ENCODE results near the gene NPPA.

Gene NPPA

DNA sequence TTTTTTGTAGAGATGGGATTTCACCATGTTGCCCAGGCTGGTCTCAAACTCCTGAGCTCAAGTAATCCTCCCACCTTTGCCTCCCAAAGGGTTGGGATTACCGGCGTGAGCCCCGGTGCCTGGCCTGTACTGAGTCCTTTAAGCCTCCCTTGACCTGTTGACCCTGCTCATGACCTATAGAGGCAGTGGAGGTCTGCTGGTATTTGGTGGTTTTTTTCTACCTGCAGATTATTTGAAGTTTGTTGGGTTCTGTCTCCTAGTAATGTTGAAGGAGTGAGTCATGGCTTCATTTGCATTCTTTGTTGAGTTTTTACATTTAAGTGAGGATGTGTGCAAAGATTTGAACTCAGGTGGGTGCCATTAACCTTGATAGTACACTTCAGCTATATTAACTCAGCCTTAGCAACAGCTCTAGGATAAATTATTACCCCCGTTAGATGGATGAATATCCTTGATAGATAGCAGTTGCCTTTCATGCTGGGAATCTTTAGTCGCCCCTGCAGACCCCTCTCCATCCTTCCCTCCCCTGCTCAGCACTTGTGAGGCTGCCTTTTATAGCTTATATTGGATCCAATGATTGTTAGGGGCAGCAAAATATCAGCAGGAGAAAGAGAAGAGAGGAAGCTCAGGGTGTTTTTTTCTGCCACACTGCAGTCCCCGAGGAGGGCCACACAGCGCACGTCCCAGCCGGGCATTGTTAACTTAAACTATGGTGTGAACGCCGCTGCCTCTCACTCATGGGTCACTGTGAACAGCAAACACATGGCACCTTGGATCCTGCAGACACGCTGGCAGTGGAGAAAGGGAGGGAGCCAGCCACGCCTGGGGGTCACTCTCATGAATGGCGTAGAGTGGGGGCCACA is 26.0 kb upstream of the NPPA start:
- DNase-seq, result no peak

DNA sequence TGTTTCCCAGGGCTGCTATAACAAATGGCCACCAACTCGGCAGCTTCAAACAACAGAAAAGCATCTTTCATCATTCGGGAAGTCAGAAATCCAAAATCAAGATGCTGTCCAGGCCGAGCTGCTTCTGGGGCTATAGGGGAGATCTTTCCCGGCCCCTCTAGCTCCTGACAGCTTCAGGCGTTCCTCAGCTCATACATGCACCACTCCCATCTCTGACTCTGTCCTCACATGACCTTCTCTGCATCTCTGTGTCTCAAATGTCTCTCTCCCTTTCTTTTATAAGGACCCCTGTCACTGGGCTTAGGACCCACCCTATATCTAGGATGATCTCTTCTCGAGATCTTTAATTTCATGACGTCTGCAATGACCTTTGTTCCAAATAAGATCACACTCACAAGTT is 25.0 kb upstream of the NPPA start:
- no peak for DNase-seq

DNA sequence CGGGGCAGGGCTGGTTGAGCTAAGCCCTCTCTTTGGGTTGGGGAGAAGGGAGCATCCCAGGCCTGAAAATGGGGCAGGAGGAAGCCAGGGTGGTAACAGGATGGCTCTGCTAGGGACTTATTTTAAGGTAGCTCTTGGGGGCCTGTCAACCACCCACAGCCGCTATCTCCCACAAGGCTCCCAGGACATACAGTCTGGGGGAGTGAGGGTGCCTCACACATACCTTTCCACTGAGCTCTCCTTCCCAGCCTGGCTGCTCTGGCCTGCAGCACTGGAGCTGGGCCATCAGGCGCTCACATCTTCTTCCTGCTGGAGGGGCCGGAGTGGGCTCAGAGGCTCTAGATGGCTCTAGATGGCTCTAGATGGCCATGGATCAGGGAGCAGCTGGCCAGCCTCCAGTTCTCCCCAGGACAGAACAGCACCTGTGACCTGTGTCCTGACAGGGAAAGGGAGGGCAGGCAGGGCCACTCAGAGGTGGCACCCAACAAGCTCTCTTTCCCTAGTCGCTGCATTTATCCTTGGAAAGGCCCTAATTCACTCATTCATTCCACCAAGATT is 22.1 kb upstream of the NPPA start:
- DNase-seq, result no peak

- no peak for DNase-seq
Measured at GRCh38 chr1:11869104-11869503, 21.5 kb upstream of the NPPA start.

DNA sequence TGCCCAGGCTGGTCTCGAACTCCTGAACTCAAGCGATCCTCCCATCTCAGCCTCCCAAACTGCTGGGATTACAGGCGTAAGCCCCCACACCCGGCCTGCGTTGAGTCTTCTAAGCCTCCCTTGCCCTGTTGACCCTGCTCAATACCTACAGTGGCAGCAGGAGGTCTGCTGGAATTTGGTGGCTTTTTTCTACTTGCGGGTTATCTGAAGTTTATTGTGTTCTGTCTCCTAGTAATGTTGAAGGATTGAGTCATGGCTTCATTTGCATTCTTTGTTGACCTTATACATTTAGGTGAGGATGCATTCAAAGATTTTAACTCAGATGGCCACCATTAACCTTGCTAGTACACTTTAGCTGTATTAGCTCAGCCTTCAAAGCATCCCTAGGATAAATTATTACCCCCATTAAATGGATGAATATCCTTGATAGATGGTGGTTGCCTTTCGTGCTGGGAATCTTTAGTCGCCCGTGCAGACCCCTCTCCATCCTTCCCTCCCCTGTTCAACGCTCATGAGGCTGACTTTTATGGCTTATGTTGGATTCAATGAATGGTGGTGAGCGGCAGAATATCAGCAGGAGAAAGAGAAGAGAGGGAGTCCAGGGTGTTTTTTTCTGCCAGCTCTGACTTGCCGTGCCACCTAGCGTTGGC is 20.9 kb upstream of the NPPA start:
- DNase-seq, result no peak

DNA sequence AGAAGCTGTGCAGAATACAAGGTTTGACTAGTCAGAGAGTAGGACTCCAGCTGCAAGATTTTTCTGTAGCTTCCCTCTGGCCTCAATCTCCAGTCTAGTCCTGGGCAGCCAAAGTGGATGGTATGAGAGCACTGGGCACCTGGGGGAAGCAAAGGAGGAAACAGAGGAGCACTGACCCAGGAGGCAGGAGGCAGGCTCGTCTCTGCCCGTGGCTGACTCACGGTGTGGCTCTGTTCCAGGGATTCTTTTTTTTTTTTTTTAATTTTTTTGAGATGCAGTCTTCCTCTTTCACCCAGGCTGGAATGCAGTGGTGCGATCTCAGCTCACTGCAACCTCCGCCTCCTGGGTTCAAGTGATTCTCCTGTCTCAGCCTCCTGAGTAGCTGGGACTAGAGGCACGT is 15.3 kb upstream of the NPPA start:
- no peak for DNase-seq

DNA sequence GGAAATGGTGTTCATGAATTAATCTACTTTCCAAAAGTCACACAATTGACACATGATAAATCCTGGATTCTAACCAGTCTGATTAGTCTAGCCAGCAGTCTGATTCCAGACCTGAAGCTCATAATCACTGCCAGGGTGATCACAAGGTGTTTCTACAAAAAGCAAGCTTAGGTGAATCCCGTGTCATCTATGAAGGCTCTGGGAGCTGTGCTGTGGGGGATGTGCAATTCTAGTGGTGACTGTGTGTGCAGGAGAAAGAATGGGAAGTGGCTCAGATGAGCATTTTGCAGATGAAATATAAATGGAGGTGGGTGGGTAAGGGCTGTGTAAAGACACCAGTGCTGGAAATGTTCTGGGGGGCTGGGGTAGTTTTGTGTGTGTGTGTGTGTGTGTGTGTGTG is 13.0 kb upstream of the NPPA start:
- DNase-seq, result no peak

DNA sequence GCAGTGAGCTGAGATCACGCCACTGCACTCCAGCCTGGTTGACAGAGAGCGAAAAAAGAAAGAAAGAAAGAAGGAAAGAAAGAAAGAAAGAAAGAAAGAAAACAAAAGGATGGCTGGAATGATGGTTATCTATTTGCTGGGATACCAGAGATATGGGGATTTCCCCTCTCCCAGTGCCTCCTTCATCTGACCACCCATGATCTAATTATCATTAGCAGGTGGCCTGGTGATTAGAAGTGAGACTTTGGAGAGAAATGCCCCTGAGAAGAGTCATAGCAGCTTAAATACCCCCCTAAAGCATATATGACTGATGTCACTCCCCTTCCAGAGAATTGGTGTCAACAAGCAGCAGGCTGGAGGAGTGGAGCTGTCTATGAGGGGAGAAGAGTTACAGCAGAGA is 12.5 kb upstream of the NPPA start:
- no peak for DNase-seq

DNA sequence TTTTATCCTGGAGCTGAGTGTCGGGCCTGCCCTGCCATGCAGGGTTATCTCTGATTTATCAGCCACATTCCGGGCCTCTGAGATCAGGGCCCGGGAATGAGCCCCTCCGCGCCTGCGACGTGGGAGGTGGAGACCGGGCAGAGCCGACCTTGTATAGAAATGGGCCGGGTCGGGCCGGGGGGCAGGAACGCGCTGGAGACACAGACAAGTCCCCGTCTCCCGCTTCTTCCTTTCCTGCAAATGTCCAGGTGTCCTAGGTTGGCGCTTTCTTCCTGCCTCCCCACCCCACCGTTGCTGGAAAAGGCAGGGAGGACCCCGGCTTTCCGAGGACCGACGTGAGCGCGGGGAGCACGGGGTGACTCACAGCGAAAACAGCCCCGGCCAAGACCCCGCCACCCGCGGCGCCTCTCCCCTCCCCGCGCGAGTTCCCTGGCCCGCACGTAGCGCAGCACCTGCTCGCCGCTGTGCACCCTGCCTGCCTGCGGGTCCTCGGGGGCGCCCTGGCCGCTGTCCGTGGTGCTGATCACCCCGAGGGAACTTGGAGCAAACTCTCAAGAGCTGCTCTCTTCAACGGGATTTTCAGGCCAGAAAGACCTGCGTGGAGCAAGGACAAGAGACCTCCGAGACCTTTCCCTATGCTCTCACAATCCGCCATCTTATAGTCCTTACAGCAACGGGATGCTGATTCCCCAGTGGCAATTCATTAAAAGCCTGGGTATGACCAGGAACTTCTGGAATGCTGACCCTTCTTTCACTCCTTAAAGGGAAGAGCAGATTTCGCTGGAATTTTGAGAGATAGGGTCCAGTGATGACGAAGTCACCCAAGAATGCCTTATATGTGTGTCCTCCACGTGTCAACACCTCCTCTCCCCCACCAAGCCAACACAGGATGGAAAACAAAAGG is 11.6 kb upstream of the NPPA start:
- DNase-seq, result peak; percentile 84

DNA sequence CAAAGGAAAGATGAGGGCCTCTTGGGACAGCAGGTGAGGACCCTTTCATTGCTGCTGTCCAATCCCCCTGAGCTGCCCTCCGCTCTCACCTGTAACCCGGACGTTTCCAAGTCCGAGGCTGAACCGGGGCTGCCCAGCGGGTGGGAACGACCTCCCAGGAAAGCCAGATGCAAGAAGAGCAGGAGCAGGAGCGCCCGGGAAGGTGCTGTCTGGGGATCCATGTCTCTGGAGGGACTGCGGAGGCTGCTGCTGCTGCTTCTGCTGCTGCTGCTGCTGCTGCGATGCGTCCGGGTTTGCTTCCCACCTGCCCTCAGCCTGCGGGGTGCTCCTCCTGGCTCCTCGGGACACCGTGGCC is 11.0 kb upstream of the NPPA start, which contains the start of gene NPPB:
Gene NPPB (minus strand): TSS at position 333 of the 355 bp plus-strand sequence. CDS start 112 bp downstream, at position 221.
- DNase-seq, result no peak

GRCh38 chr1:11858158-11858557 is 10.6 kb upstream of the NPPA start:
- DNase-seq, result no peak

GRCh38 chr1:11857164-11857851 is 9.7 kb upstream of the NPPA start:
- DNase-seq, result no peak

- DNase-seq, result no peak
Measured at GRCh38 chr1:11856698-11857097, 9.1 kb upstream of the NPPA start.

DNA sequence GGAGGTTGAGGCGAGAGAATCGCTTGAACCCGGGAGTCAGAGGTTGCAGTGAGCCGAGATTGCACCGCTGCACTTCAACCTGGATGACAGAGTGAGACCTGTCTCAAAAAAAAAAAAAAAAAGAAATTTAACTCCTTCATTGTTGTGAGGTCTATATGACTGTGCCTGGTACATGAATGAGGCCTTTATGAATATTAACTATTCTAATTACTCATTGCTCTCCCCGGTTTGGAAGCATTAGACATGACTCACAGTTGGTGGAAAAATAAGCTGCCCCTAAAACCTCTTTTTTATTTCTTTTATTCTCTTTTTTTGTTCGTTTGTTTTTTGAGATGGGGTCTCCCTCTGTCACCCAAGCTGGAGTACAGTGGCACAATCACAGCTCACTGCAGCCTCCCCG is 7.8 kb upstream of the NPPA start:
- DNase-seq, result no peak

GRCh38 chr1:11854519-11854918 is 6.9 kb upstream of the NPPA start:
- no peak for DNase-seq

DNA sequence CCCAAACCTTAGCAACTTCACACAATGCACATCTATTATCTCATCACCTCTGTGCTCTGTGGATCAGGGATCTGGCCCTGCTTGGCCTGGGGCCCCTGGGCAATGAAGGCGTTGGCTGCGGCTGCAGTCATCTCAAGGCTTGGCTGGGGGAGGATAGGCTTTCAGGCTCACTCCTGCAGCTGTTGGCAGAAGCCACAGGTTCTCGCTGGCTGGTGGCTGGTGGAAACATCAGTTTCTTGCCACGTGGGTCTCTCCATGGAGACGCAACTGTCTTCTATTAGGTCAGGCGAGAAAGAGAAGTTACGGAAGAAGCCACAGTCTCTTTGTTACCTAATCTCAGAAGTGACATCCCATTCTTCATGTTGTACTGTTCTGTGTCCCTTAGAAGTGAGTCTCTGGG is 3.6 kb upstream of the NPPA start:
- DNase-seq, result no peak

DNA sequence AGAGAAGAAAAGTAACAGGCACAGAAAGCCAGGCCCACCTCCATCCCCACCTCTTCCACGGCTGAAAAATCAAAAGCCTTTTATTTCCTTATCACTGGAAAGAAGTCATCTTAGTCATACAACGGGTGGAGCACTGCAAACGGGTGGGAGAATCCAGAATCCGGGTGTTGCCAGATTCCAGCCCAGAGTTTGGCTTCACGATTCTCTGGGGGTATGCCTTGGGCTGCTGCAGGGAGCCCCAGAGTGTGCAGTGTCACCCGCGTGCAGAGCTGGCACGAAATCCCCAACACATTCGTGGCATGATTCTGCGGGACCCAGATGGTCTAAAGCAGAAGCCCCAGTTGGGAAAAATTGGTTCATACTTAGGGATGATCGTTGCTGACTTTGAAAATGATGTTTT is 2.6 kb upstream of the NPPA start:
- no peak for DNase-seq

DNA sequence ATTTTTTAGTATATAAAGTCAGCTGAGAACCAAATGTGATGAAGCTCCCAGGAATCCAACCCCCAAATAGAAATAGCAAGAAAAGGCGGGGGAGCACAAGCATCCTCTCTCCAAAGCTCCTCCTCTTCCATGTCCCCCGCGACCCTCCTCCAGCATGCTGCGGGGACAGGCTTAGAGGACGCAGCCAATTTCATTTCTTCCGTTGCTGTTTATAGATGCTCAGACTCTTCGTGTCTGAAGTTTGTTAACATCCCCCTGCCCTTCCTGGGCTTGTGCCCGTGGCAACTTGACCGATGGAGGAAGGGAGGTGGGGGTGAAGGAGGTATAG is 754 bp upstream of the NPPA start:
- no peak for DNase-seq

DNA sequence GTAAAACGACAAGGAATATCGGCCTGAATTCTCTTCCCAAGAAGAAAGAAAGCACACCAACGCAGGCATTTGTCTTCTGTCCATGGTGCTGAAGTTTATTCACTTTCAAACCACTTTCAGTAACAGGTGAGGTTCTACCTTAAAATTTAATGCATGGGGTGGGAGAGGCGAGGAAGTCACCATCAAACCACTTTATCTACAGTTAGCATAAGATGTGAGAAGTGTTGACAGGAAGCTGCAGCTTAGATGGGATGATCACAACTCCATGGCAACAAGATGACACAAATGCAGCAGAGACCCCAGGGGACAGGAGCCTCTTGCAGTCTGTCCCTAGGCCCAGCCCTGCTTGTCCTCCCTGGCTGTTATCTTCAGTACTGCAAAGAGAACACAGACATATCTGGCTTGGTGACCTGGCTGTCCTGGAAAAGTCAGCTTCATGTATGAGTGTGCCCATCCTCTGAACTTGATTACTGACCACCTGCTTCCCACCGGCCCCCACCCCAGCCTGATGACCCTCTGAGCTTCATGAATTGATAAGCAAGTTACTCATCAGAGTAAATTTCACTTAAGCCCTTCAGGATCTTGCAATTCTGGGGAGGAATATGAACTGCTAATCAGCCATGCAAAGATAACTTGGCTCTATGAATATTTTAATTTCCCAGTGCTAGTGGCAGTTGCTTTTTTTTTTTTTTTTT is 1.8 kb downstream of the NPPA start:
- no peak for DNase-seq

DNA sequence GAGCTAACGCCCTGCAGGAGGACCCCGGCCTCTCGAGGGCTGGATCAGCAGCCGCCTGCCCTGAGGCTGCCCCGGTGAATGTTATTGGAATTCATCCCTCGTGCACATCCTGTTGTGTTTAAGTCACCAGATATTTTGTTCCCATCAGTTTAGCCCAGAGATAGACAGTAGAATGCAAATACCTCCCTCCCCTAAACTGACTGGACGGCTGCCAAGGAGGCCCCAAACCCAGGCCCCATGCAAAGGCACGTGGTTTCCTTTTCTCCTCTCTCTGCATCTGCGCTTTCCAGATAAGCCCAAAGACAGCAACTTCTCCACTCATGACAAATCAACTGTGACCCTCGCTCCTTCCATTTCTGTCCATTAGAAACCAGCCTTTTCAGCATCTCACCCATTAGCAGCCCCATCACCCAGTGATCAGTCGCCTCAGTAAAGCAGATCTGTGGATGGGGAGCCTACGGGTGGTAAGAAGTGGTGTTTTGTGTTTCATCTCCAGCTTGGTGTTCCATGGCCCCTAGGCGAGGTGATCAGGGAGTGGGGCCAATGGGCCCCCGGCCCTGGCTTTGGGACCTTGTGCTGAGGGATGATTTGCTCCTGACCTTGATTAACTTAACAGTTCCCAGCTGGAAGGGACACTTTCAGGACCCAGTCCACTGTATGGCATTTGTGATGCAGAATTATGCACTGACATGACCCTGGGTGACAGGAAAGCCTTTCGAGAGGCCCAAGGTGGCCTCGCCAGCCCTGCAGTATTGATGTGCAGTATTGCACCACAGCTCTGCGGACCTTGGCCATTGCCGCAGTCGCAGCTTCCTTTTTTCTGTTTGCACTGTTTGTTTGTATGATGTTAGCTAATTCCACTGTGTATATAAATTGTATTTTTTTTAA is 5.2 kb downstream of the NPPA start:
- no peak for DNase-seq

Data from stimulated activated CD8-positive, alpha-beta memory T cell treated with anti-CD3 and anti-CD28 coated beads, Interleukin-4, amount 100 ng/mL, for 48 hours (primary cell).